NCI-H2029 (cell line): Measurements from ENCODE around the gene MRPL27.
"Not testable (repeated sequence)": the region's sequence is repeated elsewhere in the genome, so short reads cannot be mapped to it uniquely, and the experiment has no call there.

Experiments
- DNase-seq: peaks from one replicate; lab custom pipeline; 2025; lab: John Stamatoyannopoulos, UW

The MRPL27 gene

DNA sequence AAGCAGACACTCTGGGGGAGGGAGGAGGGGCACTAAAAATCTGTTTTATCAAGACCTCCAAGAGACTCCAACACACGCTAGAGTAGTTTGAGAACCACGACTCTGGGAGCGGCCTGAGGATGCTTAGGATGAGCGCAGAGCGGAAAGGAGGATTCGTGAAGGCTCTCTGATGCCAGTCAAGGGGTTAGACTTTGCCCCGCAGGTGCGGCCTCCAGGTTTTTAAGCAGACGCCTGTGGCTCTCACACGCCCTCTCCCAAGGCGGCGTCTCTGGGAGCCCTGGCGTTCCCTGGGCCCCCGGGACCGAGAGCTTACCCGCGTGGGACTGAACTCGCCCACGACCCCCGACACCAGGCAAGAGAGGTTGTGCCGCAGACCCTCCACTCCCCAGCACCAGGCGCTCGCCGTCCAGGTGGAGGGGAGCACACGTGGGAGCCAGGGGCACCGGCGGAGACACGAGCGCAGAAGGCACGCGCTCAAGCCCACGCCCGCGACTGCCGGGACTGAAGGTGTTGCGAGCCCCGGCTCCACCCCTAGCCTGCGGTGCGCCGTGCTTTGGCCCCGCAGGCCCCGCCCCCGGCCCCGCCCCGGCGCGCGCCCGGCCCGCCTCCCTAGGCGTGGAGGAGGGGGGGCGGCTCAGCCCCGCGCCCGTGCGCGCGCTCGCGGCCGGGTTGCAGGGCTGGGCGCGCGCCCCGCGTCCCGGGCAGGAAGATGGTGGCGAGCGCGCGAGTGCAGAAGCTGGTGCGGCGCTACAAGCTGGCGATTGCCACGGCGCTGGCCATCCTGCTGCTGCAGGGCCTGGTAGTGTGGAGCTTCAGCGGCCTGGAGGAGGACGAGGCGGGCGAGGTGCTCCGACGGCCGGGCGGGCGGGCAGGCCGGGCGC lies 27.3 kb downstream of the MRPL27 start, which contains the start of gene XYLT2:
XYLT2 (plus strand) TSS at position 695 of the 881 bp plus-strand sequence; CDS start at position 710, 15 bp downstream.
- DNase-seq = peak; percentile 53

GRCh38 chr17:50344731-50345365 lies 28.1 kb downstream of the MRPL27 start:
- DNase-seq = no peak

DNA sequence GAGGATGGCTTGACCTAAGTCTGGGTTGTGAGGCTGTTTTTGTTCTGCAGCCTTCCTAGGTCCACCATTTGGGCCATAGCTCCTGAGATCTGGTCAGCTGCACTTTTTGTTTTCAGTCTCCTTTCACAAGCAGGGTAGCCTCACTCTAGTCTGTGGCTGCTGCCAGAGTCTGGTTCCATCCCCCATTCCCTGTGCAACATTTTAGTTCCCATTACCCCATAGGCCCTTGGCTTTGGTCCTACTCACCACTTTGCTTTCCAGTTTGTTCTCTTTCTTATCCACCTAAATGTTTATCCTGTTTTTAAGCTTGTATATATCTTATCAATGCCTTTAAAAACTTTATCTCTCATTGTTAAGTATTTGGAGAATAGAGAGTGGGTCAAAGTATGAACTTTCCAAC lies 33.6 kb downstream of the MRPL27 start:
- no peak for DNase-seq

GRCh38 chr17:50338645-50339044 lies 34.3 kb downstream of the MRPL27 start:
- no peak for DNase-seq

GRCh38 chr17:50337956-50338355 lies 35.0 kb downstream of the MRPL27 start:
- DNase-seq = no peak

GRCh38 chr17:50333291-50334057 lies 39.5 kb downstream of the MRPL27 start:
- not testable (repeated sequence) for DNase-seq

- DNase-seq = no peak
Observed at GRCh38 chr17:50332196-50332595, 40.8 kb downstream of the MRPL27 start.

- DNase-seq = no peak
Observed at GRCh38 chr17:50331085-50331791, 41.7 kb downstream of the MRPL27 start.

- no peak for DNase-seq
Observed at GRCh38 chr17:50330151-50330775, 42.7 kb downstream of the MRPL27 start.

DNA sequence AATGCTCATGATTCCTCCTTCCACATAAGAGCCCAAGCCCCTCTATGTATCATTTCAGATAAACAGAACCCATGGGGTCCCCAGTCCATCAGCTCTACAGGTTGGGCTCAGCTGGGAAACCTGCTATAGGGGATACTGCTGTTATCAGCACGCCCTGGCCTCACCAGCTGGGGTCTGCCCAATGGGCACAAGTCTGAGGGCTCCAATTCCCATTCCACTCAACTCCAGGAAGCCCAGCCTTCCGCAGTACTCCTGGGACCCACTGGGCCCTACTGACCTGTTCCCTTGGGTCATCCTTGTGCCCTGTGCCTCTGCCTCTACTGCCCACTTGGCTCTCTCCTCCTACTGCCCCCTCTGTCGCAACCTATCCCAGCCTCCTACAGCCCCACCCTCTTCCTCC lies 43.3 kb downstream of the MRPL27 start:
- no peak for DNase-seq

GRCh38 chr17:50328363-50329325 lies 44.3 kb downstream of the MRPL27 start:
- DNase-seq = no peak

DNA sequence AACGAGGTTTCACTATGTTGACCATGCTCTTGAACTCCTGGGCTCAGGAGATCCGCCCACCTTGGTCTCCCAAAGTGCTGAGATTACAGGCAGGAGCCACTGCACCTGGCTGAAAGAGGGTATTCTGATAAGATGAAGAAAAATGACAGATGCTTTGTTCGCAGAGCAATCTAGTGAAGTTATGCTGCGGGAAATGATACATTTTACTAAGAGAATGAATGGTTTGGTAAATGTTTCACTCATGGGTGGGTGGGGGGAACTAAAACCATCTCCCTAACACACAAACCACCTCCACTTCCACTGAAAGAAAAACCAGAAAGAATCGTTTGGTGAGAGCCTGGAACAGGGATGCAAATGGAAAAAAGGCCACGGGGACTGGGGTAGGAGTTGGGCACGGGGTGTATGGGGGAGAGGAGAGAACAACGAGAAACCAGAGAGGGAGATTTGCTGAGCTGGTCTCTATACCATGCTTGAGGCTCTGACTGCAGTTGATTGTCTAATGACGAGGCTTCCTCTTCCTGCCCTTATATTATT lies 46.1 kb downstream of the MRPL27 start:
- no peak for DNase-seq

DNA sequence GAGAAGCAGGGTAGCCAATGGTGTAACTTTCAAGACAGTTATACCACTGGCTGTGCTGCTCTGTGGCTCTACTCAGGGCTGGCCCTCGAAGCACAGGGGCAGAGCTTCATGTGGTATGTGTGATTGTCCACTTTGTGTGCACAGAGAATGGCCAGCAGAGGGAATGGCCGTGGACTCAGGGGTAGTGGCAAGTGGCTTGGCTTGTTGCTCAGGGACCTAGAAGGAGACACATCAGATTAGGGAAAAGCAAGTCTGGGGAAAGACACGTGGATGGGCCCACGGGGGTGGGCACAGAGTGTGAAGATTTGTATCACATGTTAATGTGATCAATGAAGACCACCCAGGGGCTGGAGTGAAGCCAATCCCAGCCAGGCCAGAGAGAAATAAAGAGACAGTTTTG lies 47.1 kb downstream of the MRPL27 start:
- no peak for DNase-seq

GRCh38 chr17:50323060-50323459 lies 49.9 kb downstream of the MRPL27 start:
- DNase-seq = no peak

GRCh38 chr17:50322271-50322670 lies 50.7 kb downstream of the MRPL27 start:
- DNase-seq = no peak

DNA sequence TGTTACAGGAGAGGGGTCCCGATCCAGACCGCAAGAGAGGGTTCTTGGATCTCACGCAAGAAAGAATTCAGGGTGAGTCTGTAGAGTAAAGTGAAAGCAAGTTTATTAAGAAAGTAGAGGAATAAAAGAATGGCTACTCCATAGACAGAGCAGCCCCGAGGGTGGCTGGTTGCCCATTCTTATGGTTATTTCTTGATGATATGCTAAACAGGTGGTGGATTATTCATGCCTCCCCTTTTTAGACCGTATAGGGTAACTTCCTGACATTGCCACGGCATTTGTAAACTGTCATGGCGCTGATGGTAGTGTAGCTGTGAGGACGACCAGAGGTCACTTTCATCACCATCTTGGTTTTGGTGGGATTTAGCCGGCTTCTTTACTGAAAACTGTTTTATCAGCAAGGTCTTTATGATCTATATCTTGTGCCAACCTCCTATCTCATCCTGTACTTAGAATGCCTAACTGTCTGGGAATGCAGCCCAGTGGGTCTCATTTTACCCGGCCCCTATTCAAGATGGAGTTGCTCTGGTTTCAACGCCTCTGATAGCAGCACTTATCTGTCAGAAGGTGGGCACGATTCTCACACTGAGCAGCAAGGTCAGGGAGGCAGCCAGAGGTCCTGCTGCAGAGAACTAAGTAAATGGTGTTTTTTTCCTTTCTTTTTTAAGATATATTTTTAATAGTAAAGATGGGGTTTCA lies 53.5 kb downstream of the MRPL27 start:
- DNase-seq = no peak

GRCh38 chr17:50318501-50319285 lies 54.3 kb downstream of the MRPL27 start:
- no peak for DNase-seq
